Measurements from ENCODE around the gene SEMA6C. TPM values are rescaled to one million over a fixed set of nuclear protein-coding genes. Genes with fewer than 3 reads are reported as not detected.
A peak's percentile ranks its signal among the peaks of the same experiment; 100 is the strongest.

The SEMA6C gene
- total and polyA plus RNA-seq, 8 donors: 3.9 to 31.5 (median 27.3) TPM

- no peaks in the 10 kb centered on the region for H3K9me3 ChIP-seq
These were observed 20.1 kb upstream of the SEMA6C start for GRCh38 chr1:151166505-151166956.

DNA sequence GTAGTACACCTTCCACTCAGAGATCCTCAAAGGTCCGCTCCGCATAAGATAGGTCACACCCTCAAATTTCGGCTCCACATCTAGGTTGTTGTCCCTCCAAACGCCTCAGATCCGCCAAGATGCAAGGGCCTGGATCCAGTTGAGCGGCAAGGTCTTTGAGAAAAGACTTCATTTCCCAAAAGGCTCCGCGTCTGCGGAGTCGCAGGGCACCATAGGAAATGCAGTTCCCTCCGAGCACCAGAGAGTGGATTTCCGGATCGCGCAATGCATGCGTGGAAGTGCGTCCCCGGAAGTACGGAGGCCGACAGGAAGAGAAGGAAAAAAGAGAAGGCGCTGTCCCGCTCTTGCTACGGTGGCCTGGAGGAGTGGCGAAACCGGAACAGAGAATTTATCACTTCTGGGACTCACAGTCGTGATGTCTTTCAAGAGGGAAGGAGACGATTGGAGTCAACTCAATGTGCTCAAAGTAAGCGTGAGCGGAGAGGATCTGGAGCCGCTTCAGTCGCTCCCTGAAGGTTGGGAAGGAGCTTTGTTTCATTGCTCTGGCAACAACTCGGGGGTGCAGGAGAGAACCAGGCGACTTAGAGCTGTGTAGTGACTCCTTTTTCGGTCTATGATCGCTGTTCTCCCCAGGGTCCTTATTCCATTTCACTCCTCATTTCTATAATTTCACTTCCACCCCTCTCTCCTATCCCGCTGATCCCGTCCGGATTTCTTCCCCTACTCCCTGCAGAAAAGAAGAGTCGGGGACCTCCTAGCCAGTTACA is 19.5 kb upstream of the SEMA6C start, which contains the start of the genes LYSMD1 and SCNM1:
TSS of gene LYSMD1 (minus strand) at position 165 of the 767 bp plus-strand sequence. CDS start 644 bp downstream, outside the sequence.
TSS of gene SCNM1 (plus strand) at position 407 of the 767 bp plus-strand sequence. CDS start at position 416, 9 bp downstream.
- TF ChIP-seq CTCF (IDR thresholded peaks at IDR 0.05): peak in 1 of 2 donors; percentile 55
- DNase-seq (peak; percentile 94 to 99 (median 98)), ATAC-seq (peak; percentile 96)
- H3K4me1 ChIP-seq: peaks cover 16 to 39% of the 10 kb centered on the region in 2 donors
- H3K4me3 ChIP-seq: peak within 1 kb of the TSS; percentile 57 to 88
- H3K9me3 ChIP-seq: no peaks in the 10 kb centered on the region
- peak within 1 kb of the TSS; percentile 78 to 87 for H3K27ac ChIP-seq
- H3K36me3 ChIP-seq: peaks cover 0 to 48% of the 10 kb centered on the region in 2 donors
- H3K27me3 ChIP-seq: no peaks in the 10 kb centered on the region
- intact Hi-C loops (cut with DNase I): no loop called here

More at GRCh38 chr1:151166505-151166956, 20.1 kb upstream of the SEMA6C start:
- TF ChIP-seq CTCF (IDR thresholded peaks at IDR 0.05): no peak
- Histone ChIP-seq H3K36me3 (peaks cover 0 to 48% of the 10 kb centered on the region in 2 donors), H3K4me3 (peak overlapping the region; percentile 57 to 88), H3K27ac (peak overlapping the region; percentile 78 to 87), H3K4me1 (peaks cover 16 to 39% of the 10 kb centered on the region in 2 donors), H3K27me3 (no peaks in the 10 kb centered on the region)
- DNase-seq (no peak), ATAC-seq (peak; percentile 5)
- intact Hi-C loops (cut with DNase I): no loop called here

- ATAC-seq (peak; percentile 58), DNase-seq (peak in 2 of 4 donors; percentile 53 to 73)
- H3K27me3 ChIP-seq: no peaks in the 10 kb centered on the region
- H3K36me3 ChIP-seq: peaks cover 0 to 48% of the 10 kb centered on the region in 2 donors
- H3K9me3 ChIP-seq: no peaks in the 10 kb centered on the region
- intact Hi-C loops (cut with DNase I): no loop called here
- peak overlapping the region; percentile 57 to 88 for H3K4me3 ChIP-seq
- TF ChIP-seq CTCF (IDR thresholded peaks at IDR 0.05): no peak
- H3K27ac ChIP-seq: peak overlapping the region; percentile 78 to 87
- H3K4me1 ChIP-seq: peaks cover 16 to 42% of the 10 kb centered on the region in 2 donors
These were observed 18.9 kb upstream of the SEMA6C start for GRCh38 chr1:151165281-151165737.

DNA sequence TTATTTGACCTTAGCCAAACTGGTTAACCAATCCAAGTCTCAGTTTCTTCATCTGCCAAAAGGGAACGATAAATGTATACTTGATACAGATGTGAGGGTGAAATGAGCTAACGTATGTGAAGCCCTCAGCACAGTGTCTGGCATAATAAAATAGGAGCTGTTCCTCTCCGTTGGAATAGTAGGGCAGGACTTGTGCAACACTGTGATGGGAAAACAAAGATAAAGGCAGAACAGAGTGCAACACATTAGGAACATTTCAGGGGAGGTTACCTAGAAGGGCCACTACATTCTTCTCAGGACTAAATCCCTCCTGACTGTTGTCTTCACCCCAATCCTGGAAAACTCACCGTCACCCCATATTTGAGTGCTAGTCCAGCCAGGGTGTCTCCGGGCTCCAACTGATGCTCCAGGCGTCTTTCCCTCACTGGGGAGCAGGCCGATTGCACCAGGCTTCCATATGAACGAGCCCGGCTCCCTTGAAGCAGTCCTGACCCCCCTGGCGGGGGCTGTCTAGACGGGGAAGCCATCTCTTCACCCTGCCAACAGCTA is 18.4 kb upstream of the SEMA6C start:
- ATAC-seq: peak; percentile 23
- peaks cover 0 to 44% of the 10 kb centered on the region in 2 donors for H3K36me3 ChIP-seq

More for the DNA sequence above, 18.4 kb upstream of the SEMA6C start:
- no peak for TF ChIP-seq CTCF (IDR thresholded peaks at IDR 0.05)
- Histone ChIP-seq H3K27ac (peak overlapping the region; percentile 78 to 87), H3K9me3 (no peaks in the 10 kb centered on the region), H3K4me3 (peak overlapping the region; percentile 57 to 88), H3K27me3 (no peaks in the 10 kb centered on the region), H3K4me1 (peaks cover 16 to 47% of the 10 kb centered on the region in 2 donors)
- intact Hi-C loops (cut with DNase I): no loop called here
- no peak for DNase-seq

Data from left lung (tissue), 10 donors.